RKO (cell line): ENCODE measurements around the gene MLLT10.
"Not testable (repeated sequence)": the region's sequence is repeated elsewhere in the genome, so short reads cannot be mapped to it uniquely, and the experiment has no call there.

Experiments
- DNase-seq: peaks from one replicate; pipeline ENCODE4 v3.0.0-alpha.2; 2016; ENCODE audit warnings: low spot score

Gene MLLT10

DNA sequence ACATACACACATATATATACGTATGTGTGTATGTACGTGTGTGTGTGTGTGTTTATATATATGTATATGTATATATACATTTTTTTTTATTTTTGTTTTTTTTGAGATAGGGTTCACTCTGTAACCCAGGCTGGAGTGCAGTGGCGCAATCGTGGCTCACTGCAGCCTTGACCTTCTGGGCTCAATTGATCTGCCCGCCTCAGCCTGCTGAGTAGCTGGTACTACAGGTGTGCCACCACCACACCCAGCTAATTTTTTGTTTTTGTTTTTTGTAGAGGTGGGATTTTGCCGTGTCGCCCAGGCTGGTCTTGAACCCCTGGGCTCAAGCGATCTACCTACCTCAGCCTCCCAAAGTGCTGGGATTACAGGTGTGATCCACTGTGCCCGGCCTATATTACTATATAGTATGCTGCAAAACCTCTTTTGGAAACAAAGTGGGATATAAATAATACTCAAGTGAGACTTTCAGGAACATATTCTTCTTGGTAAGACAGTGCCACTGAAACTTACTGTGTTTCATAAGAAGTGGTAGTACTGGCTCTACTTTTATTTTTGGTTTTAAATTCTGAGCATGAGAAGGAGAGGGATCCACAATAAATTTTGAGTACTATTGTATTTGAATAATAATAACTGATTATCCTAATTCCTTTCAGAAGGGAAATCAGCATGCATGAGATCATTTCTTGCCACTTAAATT, 51.0 kb downstream of the MLLT10 start:
- no peak for DNase-seq

DNA sequence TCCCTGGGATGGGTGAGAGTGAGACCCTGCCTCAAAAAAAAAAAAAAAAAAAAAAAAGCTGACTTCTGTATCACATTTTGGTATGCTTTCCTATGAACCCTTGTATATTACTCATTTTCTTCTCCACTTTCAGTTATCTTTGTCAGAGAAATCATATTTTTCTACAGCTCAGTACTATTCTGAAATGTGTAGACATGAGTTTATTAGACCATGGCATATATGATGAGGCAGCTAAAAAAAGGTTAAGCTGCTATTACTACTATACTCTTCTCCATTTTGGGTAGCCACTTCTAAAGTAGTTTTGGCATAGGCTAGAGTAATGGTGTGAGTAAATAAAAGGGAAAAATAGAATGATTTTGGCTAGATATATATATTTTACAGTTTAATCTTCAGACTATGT, 53.4 kb downstream of the MLLT10 start:
- DNase-seq = no peak

DNA sequence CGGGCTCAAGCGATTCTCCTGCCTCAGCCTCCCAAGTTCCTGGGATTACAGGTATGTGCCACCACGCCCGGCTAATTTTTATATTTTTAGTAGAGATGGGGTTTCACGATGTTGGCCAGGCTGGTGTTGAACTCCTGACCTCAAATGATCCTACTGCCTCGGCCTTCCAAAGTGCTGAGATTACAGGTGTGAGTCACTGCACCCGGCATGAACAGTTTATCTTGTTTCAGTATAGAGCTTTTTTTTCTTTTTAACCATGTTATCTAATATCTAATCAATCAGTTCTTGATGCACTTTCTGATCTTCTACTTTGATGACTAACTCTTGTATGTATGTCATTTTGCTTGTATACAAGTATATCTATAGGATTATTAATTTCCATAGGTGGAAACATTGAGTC, 54.1 kb downstream of the MLLT10 start:
- not testable (repeated sequence) for DNase-seq

DNA sequence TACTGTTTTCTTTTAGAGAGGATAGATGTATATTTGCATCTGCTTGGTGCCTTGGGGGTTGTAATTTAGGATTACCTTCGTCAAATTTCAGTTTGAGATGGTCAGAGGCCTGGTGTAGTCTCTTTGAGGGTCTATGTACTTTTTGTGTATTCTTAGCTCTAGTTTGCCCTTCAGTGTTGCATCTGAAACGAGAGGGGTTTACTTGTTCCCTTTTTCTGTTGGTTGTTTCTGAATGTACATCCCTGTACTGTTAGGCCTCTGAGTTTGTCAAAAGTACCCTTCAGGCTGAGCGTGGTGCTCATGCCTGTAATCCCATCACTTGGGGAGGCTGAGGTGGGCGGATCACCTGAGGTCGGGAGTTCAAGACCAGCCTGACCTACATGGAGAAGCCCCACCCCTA, 60.0 kb downstream of the MLLT10 start:
- no peak for DNase-seq

DNA sequence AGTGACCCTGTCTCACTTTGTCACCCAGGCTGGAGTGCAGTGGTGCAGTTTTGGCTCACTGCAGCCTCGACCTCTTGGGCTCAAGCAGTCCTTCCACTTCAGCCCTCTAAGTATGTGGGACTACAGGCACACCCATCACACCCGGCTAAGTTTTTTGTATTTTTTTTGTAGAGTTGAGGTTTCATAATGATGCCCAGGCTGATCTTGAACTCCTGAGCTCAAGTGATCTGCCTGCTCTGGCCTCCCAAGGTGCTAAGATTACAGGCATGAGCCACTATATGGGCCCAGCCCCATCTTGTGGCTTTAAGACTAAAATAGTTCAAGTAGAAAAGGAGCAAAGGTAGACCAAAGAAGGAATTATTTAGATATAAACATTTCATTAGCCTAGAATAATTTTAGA, 65.5 kb downstream of the MLLT10 start:
- DNase-seq = no peak

DNA sequence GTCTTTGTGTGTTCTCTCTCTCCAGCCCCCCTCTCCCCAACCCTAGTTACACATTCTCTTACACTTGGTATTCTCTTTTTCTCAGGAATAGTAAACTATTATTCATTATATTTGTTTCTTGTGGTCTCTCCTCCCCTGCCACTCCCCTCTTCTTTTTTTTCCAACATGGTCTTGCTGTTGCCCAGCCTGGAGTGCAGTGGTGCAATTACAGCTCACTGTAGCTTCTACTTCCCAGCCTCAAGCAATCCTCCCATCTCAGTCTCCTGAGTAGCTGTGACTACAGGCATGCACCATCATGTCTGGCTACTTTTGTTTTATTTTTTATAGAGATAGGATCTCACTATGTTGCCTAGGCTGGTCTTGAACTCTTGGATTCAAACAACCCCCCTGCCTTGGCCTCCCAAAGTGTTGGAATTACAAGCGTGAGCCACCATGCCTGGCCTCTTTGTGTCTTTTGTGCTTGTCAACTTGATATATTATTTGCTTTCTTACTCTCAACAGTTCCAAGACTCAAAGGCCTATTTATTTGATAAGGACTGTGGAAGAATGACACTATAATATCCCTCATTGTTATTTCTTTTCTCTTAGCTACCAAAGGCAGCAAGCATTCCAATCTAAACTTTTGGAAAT, 66.9 kb downstream of the MLLT10 start:
- DNase-seq = no peak

DNA sequence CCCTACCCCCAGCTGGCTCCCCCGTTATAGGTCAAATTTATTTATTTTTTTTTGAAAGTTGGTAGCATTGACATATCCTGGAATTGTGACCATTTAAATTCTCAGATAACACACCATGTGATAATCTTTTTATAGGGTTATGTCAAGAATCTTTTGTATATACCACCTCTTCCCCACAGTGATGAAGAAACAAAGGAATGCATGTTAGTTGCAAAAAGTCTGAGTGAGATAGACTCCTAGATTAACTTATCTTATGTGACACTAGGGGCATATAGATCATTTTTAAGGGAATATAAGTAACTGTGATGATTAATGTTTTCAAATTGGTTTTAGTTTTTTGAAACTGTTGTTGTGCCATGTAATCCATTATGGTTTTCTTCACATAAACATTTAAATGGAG, 68.3 kb downstream of the MLLT10 start:
- DNase-seq = no peak

DNA sequence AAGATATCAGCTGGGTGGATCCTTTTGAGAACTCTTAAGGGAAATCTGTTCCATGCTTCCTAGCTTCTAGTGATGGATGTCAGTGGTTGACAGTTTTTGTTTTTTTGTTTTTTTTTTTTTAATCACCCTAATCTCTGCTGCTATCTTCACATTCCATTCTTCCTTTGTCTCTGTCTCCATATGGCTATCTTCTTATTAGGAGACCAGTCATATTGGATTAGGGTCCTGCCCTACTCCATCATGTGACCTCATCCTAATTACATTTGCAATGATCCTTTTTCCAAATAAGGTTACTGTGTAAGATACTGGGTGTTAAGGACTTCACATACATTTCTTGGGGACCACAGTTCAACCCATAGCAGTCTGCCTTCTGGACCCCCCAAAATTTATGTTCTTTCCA, 69.7 kb downstream of the MLLT10 start:
- no peak for DNase-seq

DNA sequence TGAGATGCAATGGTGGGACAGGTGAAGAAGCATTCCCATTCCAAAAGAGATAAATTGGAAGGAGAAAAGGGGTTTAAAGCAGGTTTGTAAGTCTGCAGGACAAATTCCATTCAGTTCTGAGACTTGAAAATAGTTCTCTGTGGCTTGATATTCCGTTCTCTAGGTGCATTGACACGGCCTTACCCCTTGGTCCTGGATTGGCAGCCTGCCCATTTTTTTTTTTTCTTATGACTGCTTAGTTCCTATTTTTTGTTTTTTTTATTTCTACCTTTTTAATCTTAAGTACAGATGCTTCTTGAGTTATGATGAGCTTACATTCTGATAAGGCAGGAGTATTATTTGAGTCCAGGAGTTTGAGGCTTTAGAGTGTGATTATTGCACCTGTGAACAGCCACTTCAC, 70.6 kb downstream of the MLLT10 start:
- no peak for DNase-seq

DNA sequence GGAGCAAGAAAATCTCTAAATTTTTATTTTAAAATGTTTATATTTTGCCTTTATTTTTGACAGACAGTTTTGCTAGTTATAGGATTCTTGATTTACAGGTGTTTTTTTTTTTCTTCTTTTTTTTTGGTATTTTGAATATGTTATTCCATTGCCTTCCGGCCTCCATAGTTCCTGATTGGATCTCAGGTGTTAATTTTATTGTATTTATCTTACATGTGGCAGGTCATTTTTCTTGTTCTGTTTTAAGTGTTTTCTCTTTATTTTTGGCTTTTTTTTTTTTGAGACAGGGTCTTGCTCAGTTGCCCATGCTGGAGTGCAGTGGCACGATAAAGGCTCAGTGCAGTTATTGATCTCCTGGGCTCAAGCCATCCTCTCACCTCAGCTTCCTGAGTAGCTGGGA, 73.9 kb downstream of the MLLT10 start:
- no peak for DNase-seq

DNA sequence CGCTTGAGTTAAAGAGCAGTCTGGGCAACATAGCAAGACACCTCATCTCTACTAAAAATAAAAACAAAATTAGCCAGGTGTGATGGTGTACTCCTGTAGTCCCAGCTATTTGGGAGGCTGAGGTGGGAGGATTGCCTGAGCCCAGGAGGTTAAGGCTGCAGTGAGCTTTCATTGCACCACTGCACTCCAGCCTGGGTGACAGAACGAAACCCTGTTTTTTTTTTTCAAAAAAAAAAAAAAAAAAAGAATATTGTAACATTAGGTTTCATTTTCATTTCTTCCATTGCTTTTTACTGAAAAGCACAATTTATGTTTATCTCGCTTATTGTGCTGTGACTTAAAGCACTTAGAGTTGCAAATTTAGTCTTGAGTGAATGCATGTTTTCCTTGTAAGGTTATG, 80.0 kb downstream of the MLLT10 start:
- DNase-seq = no peak

DNA sequence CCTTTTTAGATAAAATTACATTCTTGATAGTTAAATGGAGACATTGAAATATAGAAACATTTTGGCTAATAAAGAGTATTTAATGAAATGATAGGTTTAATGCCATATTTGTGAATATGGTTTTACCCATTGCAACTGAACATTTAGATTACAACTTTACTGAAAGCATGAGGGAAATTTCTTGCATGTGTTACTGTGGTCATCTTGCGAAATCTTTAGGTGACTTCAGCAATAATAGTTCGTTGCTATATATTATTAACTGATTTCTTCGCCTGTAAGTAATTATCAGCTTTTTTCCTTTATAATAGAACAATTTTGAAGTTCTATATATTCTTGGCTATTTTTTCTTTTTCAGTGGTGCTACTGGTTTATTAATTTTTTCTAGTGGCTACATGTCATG, 83.2 kb downstream of the MLLT10 start:
- no peak for DNase-seq

DNA sequence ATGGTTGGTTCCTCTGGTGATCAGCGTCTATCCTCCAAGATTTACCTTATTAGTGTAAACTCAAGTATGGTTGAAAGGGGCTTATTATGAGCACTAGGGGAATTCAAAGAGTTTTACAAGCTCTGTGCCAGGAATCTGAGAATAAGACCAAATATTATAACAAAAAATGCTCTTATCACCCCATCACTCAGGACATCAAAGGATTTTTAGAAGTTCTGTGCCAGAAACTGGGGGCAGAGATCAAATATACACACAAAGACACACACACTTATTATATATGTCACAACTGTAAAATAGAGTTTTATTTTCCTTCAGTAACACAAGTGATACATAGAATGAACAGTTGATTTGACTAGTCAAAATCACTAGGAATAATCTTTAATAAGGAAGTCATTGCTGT, 89.3 kb downstream of the MLLT10 start:
- DNase-seq = no peak

DNA sequence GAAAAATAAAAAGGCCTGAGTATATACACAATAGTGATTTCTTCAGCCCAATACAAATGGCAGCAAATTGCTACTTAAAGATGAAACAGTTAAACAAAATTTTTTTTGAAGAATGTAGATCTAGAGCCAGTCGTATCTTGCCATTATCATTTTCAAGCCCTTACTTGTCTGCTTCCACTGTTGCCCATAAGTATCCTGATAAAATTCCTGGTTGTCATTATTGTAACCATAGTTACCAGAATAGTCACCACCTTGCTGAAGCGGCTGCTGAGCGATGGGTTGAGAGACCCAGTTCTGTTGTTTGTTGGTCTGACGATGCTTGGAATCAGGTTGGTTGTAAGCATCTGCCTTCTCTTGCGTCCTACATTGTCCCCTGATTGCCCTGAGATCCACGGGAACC, 90.4 kb downstream of the MLLT10 start:
- DNase-seq = not testable (repeated sequence)

DNA sequence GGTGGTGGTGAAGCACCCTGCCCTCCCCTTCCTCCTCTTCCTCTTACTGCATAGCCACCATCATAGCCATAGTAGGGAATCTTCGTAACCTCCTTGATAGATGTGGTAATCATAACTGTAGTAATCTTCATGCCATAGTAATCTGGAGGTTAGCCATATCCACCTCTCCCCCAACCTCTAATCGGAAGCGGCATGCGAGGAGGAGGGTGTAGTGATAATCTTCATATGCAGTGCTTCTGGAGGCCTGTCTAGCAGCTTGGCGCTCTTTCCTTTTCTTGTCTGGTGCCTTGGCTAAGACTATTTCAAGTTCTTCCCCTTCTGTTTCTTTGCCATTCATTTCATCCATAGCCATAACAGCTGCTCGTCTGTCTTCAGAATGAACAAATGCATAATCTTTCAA, 90.9 kb downstream of the MLLT10 start:
- no peak for DNase-seq

DNA sequence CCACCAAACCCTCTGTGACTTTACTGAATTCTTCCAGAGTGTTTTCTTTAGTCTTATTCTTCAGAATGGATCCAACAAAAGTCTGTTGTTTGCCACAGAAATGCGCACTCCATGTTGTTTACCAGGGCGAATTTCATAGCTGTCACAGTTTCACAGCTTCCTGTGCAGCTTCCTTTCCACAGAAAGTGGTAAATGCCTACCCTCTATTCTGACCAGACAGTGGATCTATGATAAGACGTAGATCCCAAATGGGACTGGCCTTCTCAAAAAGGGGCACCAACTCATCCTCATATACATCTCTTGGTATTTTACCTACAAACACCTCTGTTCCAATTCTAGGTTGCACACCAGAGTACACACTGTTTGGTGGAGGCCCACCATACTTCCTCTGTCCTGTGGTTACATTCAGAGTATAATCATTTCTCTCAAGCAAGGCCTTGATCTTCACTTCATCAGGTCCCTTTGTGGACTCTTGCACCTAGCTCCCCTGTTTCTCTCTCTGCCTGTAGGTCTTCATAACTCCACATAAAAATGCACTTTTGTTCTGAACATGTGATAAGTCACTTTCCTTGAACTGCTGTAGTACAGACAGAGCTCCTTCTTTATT, 91.7 kb downstream of the MLLT10 start:
- DNase-seq = no peak

DNA sequence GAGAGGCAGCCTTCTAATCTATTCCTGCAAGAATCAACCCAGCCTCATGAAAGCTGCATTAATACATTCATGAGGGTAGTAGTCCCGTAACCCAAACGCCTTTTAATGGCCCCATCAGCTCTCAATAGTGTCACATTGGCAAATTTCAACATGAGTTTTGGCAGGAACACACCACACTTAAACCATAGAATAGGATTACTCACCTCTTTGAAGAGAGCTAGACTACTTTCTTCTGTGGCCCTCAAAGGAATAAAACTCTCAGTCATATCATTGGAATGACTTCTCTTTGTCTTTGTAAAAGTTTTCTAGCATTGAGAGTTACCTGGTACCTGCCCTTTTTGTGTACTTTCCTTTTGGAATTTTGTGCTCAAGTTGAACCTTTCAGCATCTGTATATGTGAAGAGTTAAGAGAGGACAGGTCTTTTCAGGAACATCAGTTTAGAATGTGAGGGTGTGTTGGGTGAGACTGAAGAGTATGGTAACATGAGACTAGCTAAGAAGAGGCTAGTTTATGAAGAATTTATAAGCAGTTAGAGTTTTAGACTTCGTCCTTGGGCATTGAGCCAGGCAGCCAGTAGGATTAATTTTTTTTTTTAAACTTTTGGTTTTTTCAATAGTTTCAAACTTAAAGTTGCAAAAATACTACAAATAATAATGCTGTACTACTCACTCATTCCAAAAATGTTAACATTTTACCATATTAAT, 92.6 kb downstream of the MLLT10 start:
- DNase-seq = no peak

DNA sequence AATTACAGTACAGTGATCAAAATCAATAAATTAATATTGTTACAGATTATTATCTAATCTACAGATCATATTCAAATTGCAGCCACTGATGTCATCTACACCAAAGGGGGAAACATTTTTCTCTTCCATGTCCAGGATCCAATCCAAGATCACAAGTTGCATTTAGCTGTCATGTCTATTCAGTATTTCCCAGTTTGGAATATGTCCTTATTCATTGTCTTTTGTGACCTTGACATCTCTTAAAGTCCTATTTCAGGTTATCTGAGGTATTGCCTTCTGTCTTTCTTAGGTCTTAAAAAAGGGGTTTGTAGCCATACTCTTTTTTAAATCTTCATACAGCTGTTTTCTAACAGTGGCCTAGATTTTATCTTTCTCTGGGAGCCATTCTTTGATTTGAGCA, 93.3 kb downstream of the MLLT10 start:
- DNase-seq = no peak

DNA sequence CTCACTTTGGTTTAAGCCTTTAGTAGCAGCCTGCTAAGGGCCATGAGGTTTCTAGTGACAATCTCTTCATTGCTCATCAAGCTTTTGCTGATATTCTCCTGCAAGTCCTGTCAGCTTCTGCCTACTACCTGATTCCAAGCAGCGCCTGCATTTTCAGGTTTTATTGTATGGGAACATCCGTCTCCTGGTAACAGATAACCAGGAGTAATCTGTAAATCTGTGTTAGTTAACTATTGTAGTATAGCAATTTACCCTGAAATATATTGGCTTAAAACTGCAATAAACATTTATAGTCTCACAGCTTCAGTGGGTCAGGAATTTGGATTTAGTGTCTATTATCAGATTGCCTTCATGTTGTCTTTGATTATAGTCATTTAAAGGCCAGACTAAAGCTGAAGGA, 94.0 kb downstream of the MLLT10 start:
- DNase-seq = no peak

DNA sequence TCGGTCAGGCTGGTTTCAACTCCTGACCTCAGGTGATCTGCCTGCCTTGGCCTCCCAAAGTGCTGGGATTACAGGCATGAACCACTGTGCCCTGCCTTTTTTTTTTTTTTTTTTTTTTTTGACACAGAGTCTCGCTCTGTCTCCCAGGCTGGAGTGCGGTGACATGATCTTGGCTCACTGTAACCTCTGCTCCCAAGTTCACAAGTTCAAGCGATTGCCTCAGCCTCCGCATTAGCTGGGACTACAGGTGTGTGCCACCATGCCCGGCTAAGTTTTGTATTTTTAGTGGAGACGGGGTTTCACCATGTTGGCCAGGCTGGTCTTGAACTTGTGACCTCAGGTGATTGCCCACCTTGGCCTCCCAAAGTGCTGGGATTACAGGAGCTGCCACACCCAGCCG, 94.6 kb downstream of the MLLT10 start:
- not testable (repeated sequence) for DNase-seq

DNA sequence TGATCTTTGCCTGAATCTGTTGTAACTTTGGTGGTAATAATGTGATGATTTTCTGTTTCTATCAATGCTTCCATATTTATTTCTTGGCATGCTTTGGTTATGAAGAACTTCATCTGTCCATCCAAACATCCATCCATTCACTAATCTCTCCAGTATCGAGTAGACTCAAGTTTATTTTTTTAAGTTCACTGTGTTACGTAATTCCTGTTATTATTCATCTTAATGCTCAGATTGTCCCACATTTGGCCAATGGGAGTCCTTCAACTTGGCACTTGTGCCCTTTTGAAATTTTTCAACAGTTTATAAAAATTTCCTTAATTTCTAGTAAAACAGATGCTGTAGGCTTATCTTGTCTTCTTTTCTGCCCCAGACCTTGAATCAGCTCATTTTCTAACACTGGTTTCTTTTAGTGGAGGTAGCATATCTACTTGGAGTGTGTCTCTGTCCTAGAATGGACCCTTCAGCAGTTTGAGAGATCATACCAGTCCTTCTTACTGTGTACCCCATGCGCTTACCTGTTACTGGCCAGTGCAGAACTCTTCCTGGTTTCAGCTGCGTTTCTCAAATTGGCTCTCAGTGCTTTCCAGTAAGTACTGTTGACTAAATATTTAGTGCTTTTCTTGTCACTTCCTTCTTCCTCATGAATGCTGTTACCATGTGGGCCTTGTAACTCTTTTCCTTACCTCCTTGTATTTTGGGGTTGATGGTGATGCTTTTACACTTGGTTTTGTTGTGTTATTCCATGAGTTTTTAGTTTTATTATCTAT, 100.8 kb downstream of the MLLT10 start:
- DNase-seq = no peak

DNA sequence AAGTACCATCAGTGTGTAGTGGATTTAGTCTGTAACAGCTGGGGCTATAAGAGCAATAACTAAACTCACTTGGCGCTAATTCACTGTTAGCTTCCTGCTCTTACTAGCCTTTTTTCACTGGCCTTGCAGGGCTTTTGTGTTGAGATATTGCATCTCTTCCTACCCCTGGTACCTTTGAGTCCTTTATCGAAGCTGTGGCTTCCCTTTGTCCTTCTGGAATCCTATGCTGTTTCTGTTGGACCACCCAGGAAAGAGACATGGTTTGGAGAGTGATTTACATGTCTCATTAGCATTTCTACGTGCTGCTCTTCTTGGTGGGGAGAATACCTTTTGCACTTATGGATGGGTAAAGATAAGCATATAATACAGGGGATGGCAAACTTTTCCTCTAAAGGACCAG, 103.8 kb downstream of the MLLT10 start:
- DNase-seq = no peak
